ENCODE measurements around the gene ABLIM1.

The ABLIM1 gene

DNA sequence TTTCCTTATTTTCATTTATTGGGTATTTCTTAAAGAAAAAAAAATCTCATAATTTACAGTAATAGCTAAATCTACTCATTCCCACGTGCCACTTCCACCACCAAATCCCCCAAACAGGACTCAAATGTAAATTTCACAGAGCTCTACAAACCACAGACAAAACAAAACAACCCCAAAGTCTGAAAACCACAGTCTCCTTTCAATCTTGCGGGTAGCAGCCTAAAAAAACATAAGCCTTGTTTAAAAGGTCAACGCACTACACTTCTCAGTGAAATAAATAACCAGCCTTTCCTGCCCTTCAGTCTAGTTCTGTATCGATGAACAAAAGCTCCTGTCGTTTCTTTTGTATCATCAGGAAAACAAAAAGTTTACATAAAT, 132.0 kb downstream of the ABLIM1 start:
- Histone ChIP-seq H4K8ac (ENCODE audit: low read length) (no peak overlapping the region), H4K91ac (ENCODE audit: low read length) (no peak overlapping the region), H2BK120ac (ENCODE audit: low read depth, low read length) (no peak overlapping the region), H2AFZ (ENCODE audit: low read depth, low read length) (no peak overlapping the region), H3K4ac (ENCODE audit: low read depth in 1 of 2, low read length in 2 of 2) (no peak overlapping the region), H3K4me1 (ENCODE audit: control insufficient read depth, insufficient read depth, low read depth, low read length) (peaks cover 5% of the 10 kb centered on the region), H2BK12ac (ENCODE audit: low read length in 2 of 2) (no peak overlapping the region), H2AK5ac (ENCODE audit: low read length, severe bottlenecking) (no peak overlapping the region), H3K9ac (ENCODE audit: low read length) (peak overlapping the region; percentile 82), H2BK15ac (ENCODE audit: low read depth, poor library complexity, severe bottlenecking) (no peak overlapping the region), H2BK5ac (ENCODE audit: low read depth, low read length, poor library complexity, severe bottlenecking) (no peak overlapping the region), H3K4me3 (ENCODE audit: insufficient read depth in 1 of 2, low read depth in 1 of 2, low read length in 2 of 2) (peak overlapping the region in 1 of 2 experiments; percentile 73), H3K27me3 (ENCODE audit: control insufficient read depth in 1 of 2, insufficient read depth in 1 of 2, low read length in 2 of 2) (no peaks in the 10 kb centered on the region), H3K36me3 (ENCODE audit: control insufficient read depth in 1 of 2, insufficient read depth in 2 of 2, low read depth in 1 of 2, low read length in 2 of 2) (peaks cover 0 to 4% of the 10 kb centered on the region in 2 experiments), H3K18ac (ENCODE audit: low read depth in 1 of 2, low read length in 2 of 2) (no peak overlapping the region), H3K23ac (ENCODE audit: low read length in 2 of 2) (no peak overlapping the region), H3K4me2 (ENCODE audit: low read length, poor library complexity, severe bottlenecking) (peak overlapping the region; percentile 83), H3K79me1 (replicated peaks; ENCODE audit: low read length, poor library complexity, severe bottlenecking) (peaks cover 11% of the 10 kb centered on the region), H3K9me3 (ENCODE audit: control insufficient read depth, low read length) (no peaks in the 10 kb centered on the region), H3K14ac (ENCODE audit: low read length in 2 of 2) (no peak overlapping the region), H3K27ac (ENCODE audit: low read length, poor library complexity, severe bottlenecking) (peak overlapping the region; percentile 16)
- whole genome bisulfite sequencing = 0% methylated on average over 5 of the region's 5 CpGs
- peak; percentile 71 for DNase-seq

DNA sequence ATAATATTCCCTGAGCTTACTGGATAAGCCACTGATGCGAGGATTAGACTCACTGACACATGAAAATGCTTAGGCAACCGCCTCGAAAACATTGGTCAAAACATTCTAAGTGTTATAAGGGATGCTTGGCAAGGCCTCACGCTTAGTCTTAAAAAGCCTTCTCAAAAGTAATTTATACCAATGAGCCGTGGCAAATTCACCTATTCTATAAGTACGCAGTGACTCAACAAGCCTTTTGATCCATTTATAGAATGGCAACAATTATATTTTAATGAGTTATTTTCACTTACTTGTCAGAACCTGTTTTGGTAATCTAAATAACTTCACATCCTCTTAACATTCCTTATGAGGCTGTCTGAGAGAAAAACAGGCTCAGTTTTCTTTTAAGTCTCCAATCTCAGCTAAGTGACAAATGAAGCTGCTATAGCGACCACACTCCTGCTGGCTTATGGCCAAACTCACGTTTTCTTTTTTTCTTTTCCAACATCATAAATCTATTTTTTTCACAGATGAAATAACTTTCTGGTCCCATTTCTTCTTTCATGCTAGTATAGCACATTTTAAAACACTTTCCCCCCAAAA, 132.6 kb downstream of the ABLIM1 start:
- peak; percentile 35 for DNase-seq
- Histone ChIP-seq H3K14ac (ENCODE audit: low read length in 2 of 2) (no peak overlapping the region), H3K27ac (ENCODE audit: low read length, poor library complexity, severe bottlenecking) (no peak overlapping the region), H3K4me1 (ENCODE audit: control insufficient read depth, insufficient read depth, low read depth, low read length) (peaks cover 5% of the 10 kb centered on the region), H2BK15ac (ENCODE audit: low read depth, poor library complexity, severe bottlenecking) (no peak overlapping the region), H2BK5ac (ENCODE audit: low read depth, low read length, poor library complexity, severe bottlenecking) (no peak overlapping the region), H3K9me3 (ENCODE audit: control insufficient read depth, low read length) (no peaks in the 10 kb centered on the region), H2AFZ (ENCODE audit: low read depth, low read length) (no peak overlapping the region), H2BK120ac (ENCODE audit: low read depth, low read length) (no peak overlapping the region), H2BK12ac (ENCODE audit: low read length in 2 of 2) (no peak overlapping the region), H3K27me3 (ENCODE audit: control insufficient read depth in 1 of 2, insufficient read depth in 1 of 2, low read length in 2 of 2) (no peaks in the 10 kb centered on the region), H3K79me1 (replicated peaks; ENCODE audit: low read length, poor library complexity, severe bottlenecking) (peaks cover 11% of the 10 kb centered on the region), H3K36me3 (ENCODE audit: control insufficient read depth in 1 of 2, insufficient read depth in 2 of 2, low read depth in 1 of 2, low read length in 2 of 2) (peaks cover 0 to 4% of the 10 kb centered on the region in 2 experiments), H4K91ac (ENCODE audit: low read length) (no peak overlapping the region), H3K23ac (ENCODE audit: low read length in 2 of 2) (no peak overlapping the region), H3K18ac (ENCODE audit: low read depth in 1 of 2, low read length in 2 of 2) (no peak overlapping the region), H3K9ac (ENCODE audit: low read length) (peak overlapping the region; percentile 82), H2AK5ac (ENCODE audit: low read length, severe bottlenecking) (no peak overlapping the region), H3K4me2 (ENCODE audit: low read length, poor library complexity, severe bottlenecking) (no peak overlapping the region), H3K4me3 (ENCODE audit: insufficient read depth in 1 of 2, low read depth in 1 of 2, low read length in 2 of 2) (peak overlapping the region in 1 of 2 experiments; percentile 73), H3K4ac (ENCODE audit: low read depth in 1 of 2, low read length in 2 of 2) (no peak overlapping the region), H4K8ac (ENCODE audit: low read length) (no peak overlapping the region)
- WGBS = 65% methylated on average over 7 of the region's 8 CpGs

DNA sequence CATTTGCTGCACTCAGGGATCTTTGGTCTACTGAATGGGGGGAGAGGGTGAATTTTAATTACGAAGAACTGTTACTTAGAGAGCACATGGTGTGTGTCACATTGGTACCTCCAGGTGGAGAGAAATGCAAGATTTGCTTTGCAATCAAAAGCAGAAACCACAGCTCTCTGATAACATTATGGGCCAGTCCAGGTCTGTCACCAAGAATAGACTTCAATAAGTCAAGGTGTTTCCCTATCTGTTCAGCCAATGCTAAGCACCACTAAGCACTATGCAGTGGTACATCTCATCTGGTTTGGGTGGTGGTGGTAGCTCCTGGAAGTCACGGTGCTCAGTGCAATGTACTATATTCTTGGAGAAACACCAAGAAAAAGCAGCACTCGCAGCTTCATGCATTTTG, 134.2 kb downstream of the ABLIM1 start:
- Histone ChIP-seq H3K23ac (ENCODE audit: low read length in 2 of 2) (no peak overlapping the region), H3K18ac (ENCODE audit: low read depth in 1 of 2, low read length in 2 of 2) (no peak overlapping the region), H3K4me3 (ENCODE audit: insufficient read depth in 1 of 2, low read depth in 1 of 2, low read length in 2 of 2) (no peak overlapping the region), H4K91ac (ENCODE audit: low read length) (no peak overlapping the region), H2BK5ac (ENCODE audit: low read depth, low read length, poor library complexity, severe bottlenecking) (no peak overlapping the region), H2BK12ac (ENCODE audit: low read length in 2 of 2) (no peak overlapping the region), H2AK5ac (ENCODE audit: low read length, severe bottlenecking) (no peak overlapping the region), H4K8ac (ENCODE audit: low read length) (no peak overlapping the region), H3K27me3 (ENCODE audit: control insufficient read depth in 1 of 2, insufficient read depth in 1 of 2, low read length in 2 of 2) (no peaks in the 10 kb centered on the region), H2BK120ac (ENCODE audit: low read depth, low read length) (no peak overlapping the region), H2AFZ (ENCODE audit: low read depth, low read length) (no peak overlapping the region), H3K9me3 (ENCODE audit: control insufficient read depth, low read length) (no peaks in the 10 kb centered on the region), H3K4ac (ENCODE audit: low read depth in 1 of 2, low read length in 2 of 2) (no peak overlapping the region), H3K4me1 (ENCODE audit: control insufficient read depth, insufficient read depth, low read depth, low read length) (peaks cover 14% of the 10 kb centered on the region), H3K4me2 (ENCODE audit: low read length, poor library complexity, severe bottlenecking) (no peak overlapping the region), H3K36me3 (ENCODE audit: control insufficient read depth in 1 of 2, insufficient read depth in 2 of 2, low read depth in 1 of 2, low read length in 2 of 2) (no peaks in the 10 kb centered on the region), H3K9ac (ENCODE audit: low read length) (no peak overlapping the region), H3K27ac (ENCODE audit: low read length, poor library complexity, severe bottlenecking) (no peak overlapping the region), H2BK15ac (ENCODE audit: low read depth, poor library complexity, severe bottlenecking) (no peak overlapping the region), H3K14ac (ENCODE audit: low read length in 2 of 2) (no peak overlapping the region), H3K79me1 (replicated peaks; ENCODE audit: low read length, poor library complexity, severe bottlenecking) (peaks cover 11% of the 10 kb centered on the region)
- DNase-seq = no peak
- 96% methylated on average over 3 of the region's 3 CpGs for WGBS

DNA sequence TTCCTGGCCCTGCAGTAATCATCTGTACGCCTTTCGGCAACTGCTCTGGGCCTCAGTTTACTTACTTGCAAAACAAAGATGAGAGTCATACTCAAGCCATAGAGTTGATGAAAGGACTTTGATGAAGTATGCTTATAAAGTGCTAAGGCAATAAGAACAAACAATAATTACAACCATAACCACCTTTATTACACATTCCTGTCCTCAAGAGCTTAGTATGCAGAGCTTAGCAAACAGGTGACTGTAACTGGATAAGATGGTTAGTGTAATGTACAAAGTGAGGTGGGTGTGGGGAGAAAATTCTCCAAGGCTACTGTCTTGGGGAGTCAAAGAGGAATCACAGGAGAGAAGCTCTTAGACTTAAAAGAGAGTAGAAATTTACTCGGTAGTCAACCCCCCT, 136.8 kb downstream of the ABLIM1 start:
- H3K36me3 ChIP-seq (ENCODE audit: control insufficient read depth in 1 of 2, insufficient read depth in 2 of 2, low read depth in 1 of 2, low read length in 2 of 2) = no peaks in the 10 kb centered on the region
- H3K9me3 ChIP-seq (ENCODE audit: control insufficient read depth, low read length) = no peaks in the 10 kb centered on the region
- no peak overlapping the region for H2BK120ac ChIP-seq (ENCODE audit: low read depth, low read length)
- H2AFZ ChIP-seq (ENCODE audit: low read depth, low read length) = no peak overlapping the region
- peaks cover 16% of the 10 kb centered on the region for H3K79me1 ChIP-seq (replicated peaks; ENCODE audit: low read length, poor library complexity, severe bottlenecking)
- no peak overlapping the region for H3K27ac ChIP-seq (ENCODE audit: low read length, poor library complexity, severe bottlenecking)
- no peak overlapping the region for H3K4me3 ChIP-seq (ENCODE audit: insufficient read depth in 1 of 2, low read depth in 1 of 2, low read length in 2 of 2)
- no peak overlapping the region for H2AK5ac ChIP-seq (ENCODE audit: low read length, severe bottlenecking)
- no peak overlapping the region for H3K4me2 ChIP-seq (ENCODE audit: low read length, poor library complexity, severe bottlenecking)
- no peak overlapping the region for H3K23ac ChIP-seq (ENCODE audit: low read length in 2 of 2)
- no peak overlapping the region for H4K8ac ChIP-seq (ENCODE audit: low read length)
- H4K91ac ChIP-seq (ENCODE audit: low read length) = no peak overlapping the region
- no peak overlapping the region for H2BK12ac ChIP-seq (ENCODE audit: low read length in 2 of 2)
- no peak for DNase-seq
- 100% methylated on average over 3 of the region's 3 CpGs for WGBS
- no peak overlapping the region for H2BK15ac ChIP-seq (ENCODE audit: low read depth, poor library complexity, severe bottlenecking)
- no peak overlapping the region for H3K4ac ChIP-seq (ENCODE audit: low read depth in 1 of 2, low read length in 2 of 2)
- peaks cover 10% of the 10 kb centered on the region for H3K4me1 ChIP-seq (ENCODE audit: control insufficient read depth, insufficient read depth, low read depth, low read length)
- H3K27me3 ChIP-seq (ENCODE audit: control insufficient read depth in 1 of 2, insufficient read depth in 1 of 2, low read length in 2 of 2) = no peaks in the 10 kb centered on the region
- H3K18ac ChIP-seq (ENCODE audit: low read depth in 1 of 2, low read length in 2 of 2) = no peak overlapping the region
- no peak overlapping the region for H3K9ac ChIP-seq (ENCODE audit: low read length)
- no peak overlapping the region for H3K14ac ChIP-seq (ENCODE audit: low read length in 2 of 2)
- H2BK5ac ChIP-seq (ENCODE audit: low read depth, low read length, poor library complexity, severe bottlenecking) = no peak overlapping the region

All from mesenchymal stem cell (in vitro differentiated cells and primary cell).